22Rv1 (cell line): Measurements from ENCODE around the gene GPX4.

Experiments
- CTCF ChIP-seq: fragments of 450-650 bp; IDR thresholded peaks from 2 replicates; pipeline ENCODE4 v1.5.1; 2017; ENCODE audit warnings: mild to moderate bottlenecking
- ZFX ChIP-seq: fragments of 450-650 bp; IDR thresholded peaks from 2 replicates; pipeline ENCODE4 v1.6.1; 2017; ENCODE audit warnings: antibody characterized with exemption, borderline replicate concordance

GRCh38 chr19:1060689-1061088 is 43.1 kb upstream of the GPX4 start:
- TF ChIP-seq CTCF (no peak), ZFX (no peak)
